GM23338 (cell line): ENCODE data around the gene LRRFIP2.

Experiments
- CREB1 ChIP-seq: fragments of 250-450 bp; sonication (Bioruptor Pico); IDR thresholded peaks from 2 replicates; pipeline ENCODE4 v1.5.0; 2020; ENCODE audit warnings: low read depth, mild to moderate bottlenecking, moderate library complexity
- EZH2 ChIP-seq: fragments of 200-600 bp; sonication (generic); IDR thresholded peaks from one replicate; pipeline ENCODE4 v1.8.0; 2017; ENCODE audit warnings: antibody characterized with exemption, mild to moderate bottlenecking, low read depth; ENCODE audit not compliant: unreplicated experiment
- EZH2phosphoT487 ChIP-seq: fragments of 200-600 bp; sonication (generic); IDR thresholded peaks from one replicate; pipeline ENCODE4 v1.8.1; 2018; ENCODE audit warnings: antibody characterized with exemption; ENCODE audit not compliant: unreplicated experiment
- NANOG ChIP-seq: IDR thresholded peaks from 2 replicates; pipeline ENCODE4 v1.6.1; 2016; ENCODE audit warnings: antibody characterized with exemption, borderline replicate concordance
- POLR2AphosphoS5 ChIP-seq: IDR thresholded peaks from 2 replicates; pipeline ENCODE4 v1.6.1; 2016; ENCODE audit warnings: antibody characterized with exemption, low read depth
- ZNF331 ChIP-seq: fragments of 250-450 bp; sonication (Bioruptor Pico); IDR thresholded peaks from 2 replicates; pipeline ENCODE4 v1.5.0; 2020; ENCODE audit warnings: low read depth, mild to moderate bottlenecking, moderate library complexity
- TF ChIP-seq, protein P1 (sequence below): IDR thresholded peaks from one replicate; pipeline ENCODE4 v1.6.1; 2018; ENCODE audit warnings: antibody characterized with exemption; ENCODE audit not compliant: unreplicated experiment
- TF ChIP-seq, protein P2 (sequence below), 2 experiments: fragments of 200-600 bp in 1 of 2; sonication (generic) in 1 of 2; conservative IDR thresholded peaks; 2 replicates each; pipeline versions ENCODE4 v1.5.1 to v1.6.1; 2016 to 2017; ENCODE audit warnings: antibody characterized with exemption in 2 of 2, low read depth in 2 of 2, mild to moderate bottlenecking in 2 of 2, moderate library complexity in 1 of 2
- TF ChIP-seq, protein P3 (sequence below): IDR thresholded peaks from 2 replicates; pipeline ENCODE4 v1.6.1; 2016; ENCODE audit warnings: antibody characterized with exemption

DNA sequence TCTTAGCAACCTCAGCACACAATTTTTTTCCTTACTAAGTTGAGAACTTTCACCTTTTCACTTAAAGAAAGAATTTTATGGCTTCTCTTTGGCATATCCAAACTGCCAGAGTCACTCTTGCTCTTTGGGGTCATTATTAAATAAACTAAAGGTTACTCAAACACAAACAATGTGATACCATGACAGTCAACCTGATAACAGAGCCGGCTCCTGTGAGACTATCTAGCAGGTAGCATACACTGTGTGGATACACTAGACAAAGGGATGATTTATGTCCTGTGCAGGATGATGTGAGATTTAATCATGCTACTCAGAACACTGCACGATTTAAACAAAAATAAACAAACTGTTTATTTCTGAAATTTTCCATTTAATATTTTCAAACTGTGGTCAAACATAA is 35.6 kb downstream of the LRRFIP2 start:
- TF ChIP-seq EZH2 (no peak), POLR2AphosphoS5 (no peak), CREB1 (no peak), EZH2phosphoT487 (no peak), ZNF331 (CRISPR knock-in tag) (no peak), NANOG (no peak)
- TF ChIP-seq, protein P1, sequence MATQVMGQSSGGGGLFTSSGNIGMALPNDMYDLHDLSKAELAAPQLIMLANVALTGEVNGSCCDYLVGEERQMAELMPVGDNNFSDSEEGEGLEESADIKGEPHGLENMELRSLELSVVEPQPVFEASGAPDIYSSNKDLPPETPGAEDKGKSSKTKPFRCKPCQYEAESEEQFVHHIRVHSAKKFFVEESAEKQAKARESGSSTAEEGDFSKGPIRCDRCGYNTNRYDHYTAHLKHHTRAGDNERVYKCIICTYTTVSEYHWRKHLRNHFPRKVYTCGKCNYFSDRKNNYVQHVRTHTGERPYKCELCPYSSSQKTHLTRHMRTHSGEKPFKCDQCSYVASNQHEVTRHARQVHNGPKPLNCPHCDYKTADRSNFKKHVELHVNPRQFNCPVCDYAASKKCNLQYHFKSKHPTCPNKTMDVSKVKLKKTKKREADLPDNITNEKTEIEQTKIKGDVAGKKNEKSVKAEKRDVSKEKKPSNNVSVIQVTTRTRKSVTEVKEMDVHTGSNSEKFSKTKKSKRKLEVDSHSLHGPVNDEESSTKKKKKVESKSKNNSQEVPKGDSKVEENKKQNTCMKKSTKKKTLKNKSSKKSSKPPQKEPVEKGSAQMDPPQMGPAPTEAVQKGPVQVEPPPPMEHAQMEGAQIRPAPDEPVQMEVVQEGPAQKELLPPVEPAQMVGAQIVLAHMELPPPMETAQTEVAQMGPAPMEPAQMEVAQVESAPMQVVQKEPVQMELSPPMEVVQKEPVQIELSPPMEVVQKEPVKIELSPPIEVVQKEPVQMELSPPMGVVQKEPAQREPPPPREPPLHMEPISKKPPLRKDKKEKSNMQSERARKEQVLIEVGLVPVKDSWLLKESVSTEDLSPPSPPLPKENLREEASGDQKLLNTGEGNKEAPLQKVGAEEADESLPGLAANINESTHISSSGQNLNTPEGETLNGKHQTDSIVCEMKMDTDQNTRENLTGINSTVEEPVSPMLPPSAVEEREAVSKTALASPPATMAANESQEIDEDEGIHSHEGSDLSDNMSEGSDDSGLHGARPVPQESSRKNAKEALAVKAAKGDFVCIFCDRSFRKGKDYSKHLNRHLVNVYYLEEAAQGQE, result no peak
- TF ChIP-seq, protein P2, sequence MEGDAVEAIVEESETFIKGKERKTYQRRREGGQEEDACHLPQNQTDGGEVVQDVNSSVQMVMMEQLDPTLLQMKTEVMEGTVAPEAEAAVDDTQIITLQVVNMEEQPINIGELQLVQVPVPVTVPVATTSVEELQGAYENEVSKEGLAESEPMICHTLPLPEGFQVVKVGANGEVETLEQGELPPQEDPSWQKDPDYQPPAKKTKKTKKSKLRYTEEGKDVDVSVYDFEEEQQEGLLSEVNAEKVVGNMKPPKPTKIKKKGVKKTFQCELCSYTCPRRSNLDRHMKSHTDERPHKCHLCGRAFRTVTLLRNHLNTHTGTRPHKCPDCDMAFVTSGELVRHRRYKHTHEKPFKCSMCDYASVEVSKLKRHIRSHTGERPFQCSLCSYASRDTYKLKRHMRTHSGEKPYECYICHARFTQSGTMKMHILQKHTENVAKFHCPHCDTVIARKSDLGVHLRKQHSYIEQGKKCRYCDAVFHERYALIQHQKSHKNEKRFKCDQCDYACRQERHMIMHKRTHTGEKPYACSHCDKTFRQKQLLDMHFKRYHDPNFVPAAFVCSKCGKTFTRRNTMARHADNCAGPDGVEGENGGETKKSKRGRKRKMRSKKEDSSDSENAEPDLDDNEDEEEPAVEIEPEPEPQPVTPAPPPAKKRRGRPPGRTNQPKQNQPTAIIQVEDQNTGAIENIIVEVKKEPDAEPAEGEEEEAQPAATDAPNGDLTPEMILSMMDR (conservative IDR thresholded peaks at IDR 0.05; ENCODE audit: low read depth in 2 of 2), result no peak
- TF ChIP-seq, protein P3, sequence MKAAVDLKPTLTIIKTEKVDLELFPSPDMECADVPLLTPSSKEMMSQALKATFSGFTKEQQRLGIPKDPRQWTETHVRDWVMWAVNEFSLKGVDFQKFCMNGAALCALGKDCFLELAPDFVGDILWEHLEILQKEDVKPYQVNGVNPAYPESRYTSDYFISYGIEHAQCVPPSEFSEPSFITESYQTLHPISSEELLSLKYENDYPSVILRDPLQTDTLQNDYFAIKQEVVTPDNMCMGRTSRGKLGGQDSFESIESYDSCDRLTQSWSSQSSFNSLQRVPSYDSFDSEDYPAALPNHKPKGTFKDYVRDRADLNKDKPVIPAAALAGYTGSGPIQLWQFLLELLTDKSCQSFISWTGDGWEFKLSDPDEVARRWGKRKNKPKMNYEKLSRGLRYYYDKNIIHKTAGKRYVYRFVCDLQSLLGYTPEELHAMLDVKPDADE, result no peak
